IMR-90 (cell line): ENCODE measurements around the gene LAPTM5. TPM values are rescaled to one million over a fixed set of nuclear protein-coding genes. Genes with fewer than 3 reads are reported as not detected.

Experiments
- ATAC-seq: fragments of 200-7000 bp; cut with Tn5 transposase; 2 replicates; pipeline ENCODE4 v1.9.1; 2020; ENCODE audit warnings: low read depth, mild to moderate bottlenecking, moderate library complexity
- BruUV-seq: library from RNA; stranded (reverse); fragments of 400-500 nt; replicated peaks from 2 replicates; lab custom pipeline; 2021; lab: Mats Ljungman, UMichigan
- CTCF ChIA-PET: fragments of 300-600 bp; formaldehyde crosslinking; extraction: SDS; loops from one replicate; lab custom pipeline; 2021; ENCODE audit warnings: antibody characterized with exemption; lab: Yijun Ruan, JAX
- POLR2A ChIA-PET: fragments of 300-600 bp; sonication (Branson Sonifier 250); formaldehyde crosslinking; loops from one replicate; lab custom pipeline; 2022; ENCODE audit warnings: antibody characterized with exemption; ENCODE audit not compliant: unreplicated experiment; lab: Charles Lee
- DNase-seq: peaks from one replicate; pipeline ENCODE4 v3.0.0; 2013
- H2AFZ ChIP-seq: replicated peaks from 2 replicates; pipeline ENCODE3; 2013; ENCODE audit warnings: low read length, mild to moderate bottlenecking; ENCODE audit not compliant: poor library complexity
- H2AK5ac ChIP-seq: 2 replicates; pipeline ENCODE4 v1.6.1; 2013; ENCODE audit warnings: low read depth, low read length, inconsistent platforms
- H2AK9ac ChIP-seq: replicated peaks from 2 replicates; pipeline ENCODE3; 2013; ENCODE audit warnings: mild to moderate bottlenecking, low read depth, low read length, moderate library complexity; ENCODE audit not compliant: poor library complexity
- H2BK120ac ChIP-seq: 2 replicates; pipeline ENCODE4 v1.6.1; 2013; ENCODE audit warnings: low read depth, low read length, inconsistent platforms
- H2BK15ac ChIP-seq: 3 replicates; pipeline ENCODE4 v1.6.1; 2013; ENCODE audit warnings: low read depth, low read length, inconsistent platforms
- H2BK20ac ChIP-seq: 2 replicates; pipeline ENCODE4 v1.6.1; 2013; ENCODE audit warnings: low read depth, mild to moderate bottlenecking, inconsistent platforms, low read length, moderate library complexity
- H2BK5ac ChIP-seq: 2 replicates; pipeline ENCODE4 v1.6.1; 2013; ENCODE audit warnings: mild to moderate bottlenecking, low read depth, low read length, inconsistent platforms; ENCODE audit not compliant: poor library complexity, severe bottlenecking
- H3K14ac ChIP-seq: replicated peaks from 2 replicates; pipeline ENCODE4 v1.6.1; 2013; ENCODE audit warnings: low read depth, low read length, inconsistent platforms
- H3K18ac ChIP-seq: 2 replicates; pipeline ENCODE4 v1.6.1; 2013; ENCODE audit warnings: low read depth, low read length, control low read depth
- H3K23ac ChIP-seq: 2 replicates; pipeline ENCODE4 v1.6.1; 2013; ENCODE audit warnings: low read depth, low read length, inconsistent platforms
- H3K27ac ChIP-seq: 2 replicates; pipeline ENCODE4 v1.5.1; 2013; ENCODE audit warnings: mild to moderate bottlenecking, control low read depth, low read length; ENCODE audit not compliant: insufficient read depth
- H3K27me3 ChIP-seq: 2 replicates; pipeline ENCODE4 v1.6.1; 2013; ENCODE audit warnings: low read length; ENCODE audit not compliant: control insufficient read depth, insufficient read depth
- H3K36me3 ChIP-seq: 2 replicates; pipeline ENCODE4 v1.6.1; 2013; ENCODE audit warnings: low read length, mixed read lengths; ENCODE audit not compliant: control insufficient read depth, insufficient read depth
- H3K4ac ChIP-seq: 2 replicates; pipeline ENCODE4 v1.6.1; 2013; ENCODE audit warnings: low read depth, low read length, inconsistent platforms
- H3K4me1 ChIP-seq: 2 replicates; pipeline ENCODE4 v1.6.1; 2013; ENCODE audit warnings: low read length, mixed read lengths; ENCODE audit not compliant: control insufficient read depth, insufficient read depth
- H3K4me2 ChIP-seq: 2 replicates; pipeline ENCODE4 v1.6.1; 2013; ENCODE audit warnings: low read depth, mild to moderate bottlenecking, control low read depth, low read length, moderate library complexity
- H3K4me3 ChIP-seq: 2 replicates; pipeline ENCODE4 v1.5.1; 2013; ENCODE audit warnings: low read depth, mild to moderate bottlenecking, control low read depth, low read length, moderate library complexity; ENCODE audit not compliant: insufficient read depth
- H3K56ac ChIP-seq: 2 replicates; pipeline ENCODE4 v1.6.1; 2013; ENCODE audit warnings: low read length, inconsistent platforms; ENCODE audit not compliant: insufficient read depth; ENCODE audit errors: extremely low read depth
- H3K79me1 ChIP-seq, 2 experiments: 2 replicates each; pipeline ENCODE4 v1.6.1; 2013; ENCODE audit warnings: low read length in 2 of 2, inconsistent platforms in 1 of 2, low read depth in 1 of 2
- H3K9ac ChIP-seq: 2 replicates; pipeline ENCODE4 v1.6.1; 2013; ENCODE audit warnings: low read depth, low read length, control low read depth
- H3K9me1 ChIP-seq: 2 replicates; pipeline ENCODE4 v1.6.1; 2013; ENCODE audit warnings: low read length, inconsistent platforms; ENCODE audit not compliant: insufficient read depth
- H3K9me3 ChIP-seq: 2 replicates; pipeline ENCODE4 v1.6.1; 2013; ENCODE audit warnings: low read length; ENCODE audit not compliant: control insufficient read depth, insufficient read depth
- H4K20me1 ChIP-seq: 2 replicates; pipeline ENCODE4 v1.6.1; 2013; ENCODE audit warnings: low read length, inconsistent platforms; ENCODE audit not compliant: insufficient read depth
- H4K5ac ChIP-seq: 2 replicates; pipeline ENCODE4 v1.6.1; 2013; ENCODE audit warnings: mild to moderate bottlenecking, low read depth, low read length, control low read depth
- H4K8ac ChIP-seq, 2 experiments: 2 replicates each; pipeline ENCODE4 v1.6.1; 2013; ENCODE audit warnings: low read depth in 2 of 2, low read length in 2 of 2, control low read depth in 1 of 2, inconsistent platforms in 1 of 2
- H4K91ac ChIP-seq: 2 replicates; pipeline ENCODE4 v1.6.1; 2013; ENCODE audit warnings: low read depth, low read length, inconsistent platforms; ENCODE audit not compliant: insufficient read depth
- CEBPB ChIP-seq: IDR thresholded peaks from 2 replicates; pipeline ENCODE4 v1.6.1; 2012; ENCODE audit warnings: low read depth, low read length, improper control_type of control experiment
- CHD1 ChIP-seq: IDR thresholded peaks from 2 replicates; pipeline ENCODE4 v1.6.1; 2012; ENCODE audit warnings: low read depth, low read length, improper control_type of control experiment
- FOS ChIP-seq: fragments of 150-350 bp; IDR thresholded peaks from 2 replicates; pipeline ENCODE4 v1.6.1; 2016; ENCODE audit warnings: low read depth, low read length
- MXI1 ChIP-seq: IDR thresholded peaks from 2 replicates; pipeline ENCODE4 v1.6.1; 2012; ENCODE audit warnings: low read depth, mild to moderate bottlenecking, low read length, moderate library complexity, borderline replicate concordance
- NFE2L2 ChIP-seq: fragments of 150-350 bp; IDR thresholded peaks from 2 replicates; pipeline ENCODE4 v1.6.1; 2016; ENCODE audit warnings: low read depth, mild to moderate bottlenecking, low read length
- RAD21 ChIP-seq: IDR thresholded peaks from 2 replicates; pipeline ENCODE4 v1.6.1; 2012; ENCODE audit warnings: low read length, improper control_type of control experiment
- RCOR1 ChIP-seq: IDR thresholded peaks from 2 replicates; pipeline ENCODE4 v1.6.1; 2012; ENCODE audit warnings: mild to moderate bottlenecking, low read length, improper control_type of control experiment; ENCODE audit not compliant: insufficient replicate concordance
- WGBS, 2 experiments: methylation state at CpG; one replicate each; pipeline versions ENCODE4 v1.1.5 to v1.1.7; 2013; ENCODE audit warnings: missing lambda C conversion rate in 2 of 2; ENCODE audit not compliant: insufficient read length in 1 of 2; ENCODE audit errors: extremely low coverage in 2 of 2; 5-methylcytosine and 5-hydroxymethylcytosine counted together
- dilution Hi-C: fragments of 300-500 bp; cut with HindIII; formaldehyde crosslinking; loops from one replicate; pipeline ENCODE4 v1.14.3; 2018; ENCODE audit warnings: low sequenced_read_pairs; ENCODE audit not compliant: unreplicated experiment
- in situ Hi-C: fragments of 300-500 bp; cut with MboI; formaldehyde crosslinking; loops from 3 replicates; pipeline ENCODE4 v1.14.3; 2019; ENCODE audit warnings: low sequenced_read_pairs, inconsistent platforms, mixed read lengths
- intact Hi-C: fragments of 100-400 bp; cut with micrococcal nuclease; formaldehyde crosslinking; loops from 2 replicates; pipeline ENCODE4 v1.10.0; 2022
- polyA plus RNA-seq, 3 experiments: library from polyadenylated mRNA; depleted of rRNA; stranded (reverse); fragments of >200 nt; gene quantifications; 2 replicates each; pipeline ENCODE4 v1.2.3, GENCODE V29; 2012; ENCODE audit warnings: low replicate concordance in 1 of 3
- total RNA-seq: library from RNA; depleted of rRNA; stranded (reverse); fragments of >200 nt; gene quantifications from 2 replicates; pipeline ENCODE4 v1.2.3, GENCODE V29; 2012
- TF ChIP-seq, protein P1 (sequence below): conservative IDR thresholded peaks from 2 replicates; pipeline ENCODE4 v1.5.1; 2012; ENCODE audit warnings: mild to moderate bottlenecking, low read depth, low read length, improper control_type of control experiment
- TF ChIP-seq, protein P2 (sequence below): fragments of 150-350 bp; IDR thresholded peaks from 2 replicates; pipeline ENCODE4 v1.6.1; 2017; ENCODE audit warnings: mild to moderate bottlenecking, antibody characterized with exemption, low read length, low read depth

Gene LAPTM5
- total and polyA plus RNA-seq, 2 of the 4 experiments (the other 2 are of a cell fraction): 0.09 TPM; not detected in 1

DNA sequence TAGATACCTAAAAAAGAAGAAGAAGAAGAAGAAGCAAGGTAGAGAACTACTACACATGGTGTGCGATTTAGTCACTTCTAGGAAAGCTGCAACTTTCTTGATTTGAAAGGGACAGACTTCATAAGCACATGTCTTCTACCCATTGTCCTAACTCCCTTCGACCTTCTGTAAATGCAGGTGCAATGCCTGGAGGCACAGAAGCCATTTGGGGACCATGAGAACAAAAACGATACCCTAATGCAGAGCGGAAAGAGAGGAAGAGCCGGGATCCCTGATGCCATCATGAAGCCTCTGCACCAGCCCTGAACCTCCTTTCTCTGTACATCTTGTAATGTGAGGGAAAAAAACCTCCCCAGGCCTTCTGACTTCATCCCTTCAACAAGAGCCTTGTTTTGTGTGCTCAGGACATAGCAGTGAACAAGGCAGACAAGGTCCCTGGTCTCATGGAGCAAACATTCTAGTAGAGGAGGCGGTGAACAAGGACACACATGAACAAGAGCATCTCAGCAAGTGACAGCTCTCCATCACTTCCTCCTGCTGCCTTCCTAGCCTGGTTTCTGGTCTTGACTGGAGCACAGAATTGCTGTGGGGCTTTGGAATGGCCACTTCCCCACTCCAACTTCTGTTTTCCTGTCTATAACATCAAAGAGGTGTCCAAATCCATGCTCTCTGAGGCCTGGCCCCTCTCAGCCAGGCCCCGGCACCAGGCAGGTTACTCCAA lies 5.5 kb upstream of the LAPTM5 start:
- intact Hi-C loops (no loop called here), dilution Hi-C loops (no loop called here), in situ Hi-C loops (loop anchor here (5.0 kb wide), 1 partner anchor 41 kb away; the partner anchor contains the start of gene MATN1)
- no peak overlapping the region for H3K23ac ChIP-seq
- no peak overlapping the region for H3K4me2 ChIP-seq
- no peak overlapping the region for H2BK15ac ChIP-seq
- H2AK5ac ChIP-seq: no peak overlapping the region
- no peak for DNase-seq
- H2AFZ ChIP-seq: peak overlapping the region; percentile 85
- no peak overlapping the region for H4K91ac ChIP-seq
- WGBS, 2 experiments: 71% methylated on average over 1 of the region's 7 CpGs; no CpG with 5 or more reads in 1 of the 2 experiments
- H3K4ac ChIP-seq: no peak overlapping the region
- BruUV-seq: no TSS peak
- no peak overlapping the region for H2BK5ac ChIP-seq
- H2BK120ac ChIP-seq: no peak overlapping the region
- no peak overlapping the region for H3K9ac ChIP-seq
- H3K9me3 ChIP-seq: no peaks in the 10 kb centered on the region; the same call in 1 of the 2 replicates
- TF ChIP-seq NFE2L2: no peak
- no peak for TF ChIP-seq CEBPB
- no peak for TF ChIP-seq RAD21
- TF ChIP-seq RCOR1: no peak
- TF ChIP-seq FOS: no peak
- no peak for TF ChIP-seq CHD1
- TF ChIP-seq MXI1: no peak
- TF ChIP-seq, protein P1, sequence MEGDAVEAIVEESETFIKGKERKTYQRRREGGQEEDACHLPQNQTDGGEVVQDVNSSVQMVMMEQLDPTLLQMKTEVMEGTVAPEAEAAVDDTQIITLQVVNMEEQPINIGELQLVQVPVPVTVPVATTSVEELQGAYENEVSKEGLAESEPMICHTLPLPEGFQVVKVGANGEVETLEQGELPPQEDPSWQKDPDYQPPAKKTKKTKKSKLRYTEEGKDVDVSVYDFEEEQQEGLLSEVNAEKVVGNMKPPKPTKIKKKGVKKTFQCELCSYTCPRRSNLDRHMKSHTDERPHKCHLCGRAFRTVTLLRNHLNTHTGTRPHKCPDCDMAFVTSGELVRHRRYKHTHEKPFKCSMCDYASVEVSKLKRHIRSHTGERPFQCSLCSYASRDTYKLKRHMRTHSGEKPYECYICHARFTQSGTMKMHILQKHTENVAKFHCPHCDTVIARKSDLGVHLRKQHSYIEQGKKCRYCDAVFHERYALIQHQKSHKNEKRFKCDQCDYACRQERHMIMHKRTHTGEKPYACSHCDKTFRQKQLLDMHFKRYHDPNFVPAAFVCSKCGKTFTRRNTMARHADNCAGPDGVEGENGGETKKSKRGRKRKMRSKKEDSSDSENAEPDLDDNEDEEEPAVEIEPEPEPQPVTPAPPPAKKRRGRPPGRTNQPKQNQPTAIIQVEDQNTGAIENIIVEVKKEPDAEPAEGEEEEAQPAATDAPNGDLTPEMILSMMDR: no peak
- TF ChIP-seq, protein P2, sequence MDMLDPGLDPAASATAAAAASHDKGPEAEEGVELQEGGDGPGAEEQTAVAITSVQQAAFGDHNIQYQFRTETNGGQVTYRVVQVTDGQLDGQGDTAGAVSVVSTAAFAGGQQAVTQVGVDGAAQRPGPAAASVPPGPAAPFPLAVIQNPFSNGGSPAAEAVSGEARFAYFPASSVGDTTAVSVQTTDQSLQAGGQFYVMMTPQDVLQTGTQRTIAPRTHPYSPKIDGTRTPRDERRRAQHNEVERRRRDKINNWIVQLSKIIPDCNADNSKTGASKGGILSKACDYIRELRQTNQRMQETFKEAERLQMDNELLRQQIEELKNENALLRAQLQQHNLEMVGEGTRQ: no peak
- H2BK20ac ChIP-seq: no peak overlapping the region
- no peak overlapping the region for H2AK9ac ChIP-seq
- no peaks in the 10 kb centered on the region; the same call in 1 of the 2 replicates for H3K27me3 ChIP-seq
- no peak overlapping the region for H4K8ac ChIP-seq
- no peak overlapping the region for H4K5ac ChIP-seq
- H3K4me1 ChIP-seq: peaks cover 9% of the 10 kb centered on the region; the same call in 1 of the 2 replicates
- no peaks in the 10 kb centered on the region for H3K9me1 ChIP-seq
- ChIA-PET POLR2A (no interaction called here), CTCF (interaction anchor here (0.7 to 1.0 kb wide), 2 partner anchors 17 to 27 kb away, joined by 3 to 5 read pairs; no protein-coding TSS in a partner anchor)
- no peaks in the 10 kb centered on the region for H3K79me1 ChIP-seq
- H3K14ac ChIP-seq: no peak overlapping the region
- no peaks in the 10 kb centered on the region for H4K20me1 ChIP-seq
- ATAC-seq: peak; percentile 4; the same call in 1 of the 2 replicates
- no peaks in the 10 kb centered on the region for H3K36me3 ChIP-seq
- H3K4me3 ChIP-seq: no peak overlapping the region
- H3K27ac ChIP-seq: no peak overlapping the region
- H3K18ac ChIP-seq: no peak overlapping the region
- H3K56ac ChIP-seq: no peak overlapping the region
